CD4-positive, alpha-beta T cell treated with Interleukin-15 for 4 hours (primary cell): ENCODE results near the gene B4GALNT3.

Experiments used
- DNase-seq: peaks from one replicate; pipeline ENCODE4 v3.0.0-alpha.2; 2020; ENCODE audit warnings: low spot score

The B4GALNT3 gene

DNA sequence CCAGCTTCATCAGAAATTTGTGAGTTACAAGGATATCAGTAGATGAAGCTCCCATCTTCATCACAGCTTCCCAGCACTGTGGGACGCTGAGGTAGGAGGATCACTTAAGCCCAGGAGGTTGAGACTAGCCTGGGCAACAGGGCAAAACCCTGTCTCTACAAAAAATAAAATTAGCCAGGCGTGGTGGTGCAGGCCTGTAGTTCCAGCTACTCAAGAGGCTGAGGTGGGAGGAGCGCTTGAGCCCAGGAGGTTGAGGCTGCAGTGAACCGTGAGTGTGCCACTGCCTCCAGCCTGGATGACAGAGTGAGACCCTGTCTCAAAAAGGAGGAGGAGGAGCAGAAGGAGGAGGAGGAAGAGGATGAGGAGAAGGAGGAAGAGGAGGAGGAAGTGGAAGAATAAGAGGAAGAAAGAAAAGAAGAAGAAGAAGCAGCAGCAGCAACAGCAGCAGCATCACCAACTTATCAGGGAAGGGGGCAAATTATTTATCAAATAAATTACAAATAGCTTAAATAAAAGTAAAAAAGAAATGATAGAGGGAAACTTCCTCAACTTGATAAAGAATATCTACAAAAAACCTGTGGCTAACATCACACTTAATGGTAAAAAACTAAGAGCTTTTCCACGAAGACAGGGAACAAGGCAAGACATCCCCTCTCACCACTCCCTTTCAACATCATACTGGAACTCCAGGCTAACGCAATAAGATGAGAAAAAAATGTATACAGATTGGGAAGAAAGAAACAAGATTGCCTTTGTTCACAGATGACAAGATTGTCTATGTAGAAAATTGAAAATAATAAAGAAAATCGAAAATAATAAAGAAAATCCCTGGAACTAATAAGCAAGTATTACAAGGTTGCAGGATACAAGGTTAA is 133.9 kb downstream of the B4GALNT3 start:
- DNase-seq: no peak

DNA sequence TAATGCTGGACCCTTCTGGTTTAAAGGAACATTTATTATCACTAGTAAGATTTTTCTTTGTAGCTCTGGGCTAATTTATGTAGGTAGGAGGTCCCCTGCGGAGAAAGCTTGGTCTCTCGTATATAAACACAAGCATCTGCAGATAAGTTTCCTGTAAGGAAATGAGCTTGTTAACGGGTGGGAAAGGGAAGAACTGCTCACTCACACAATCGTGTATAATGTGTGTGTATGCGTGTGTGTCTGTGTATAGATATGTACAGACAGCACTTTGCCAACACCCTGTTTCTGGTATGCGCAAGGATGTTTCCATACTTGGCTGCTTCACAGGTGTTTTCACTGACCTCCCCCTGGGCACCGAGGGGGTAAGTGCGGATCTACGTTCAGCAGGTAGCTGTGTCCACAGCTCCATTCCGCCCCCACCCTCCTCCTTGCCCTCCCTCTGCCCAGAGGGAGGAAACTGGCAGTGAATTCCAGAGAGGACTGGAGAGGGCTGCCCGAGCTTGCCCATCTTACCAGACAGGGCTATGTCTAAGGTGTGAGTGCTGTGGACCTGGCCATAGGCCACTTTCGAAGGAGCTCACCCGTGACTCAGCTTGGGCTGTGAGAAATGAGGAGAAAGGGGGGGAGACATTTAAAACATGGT is 138.3 kb downstream of the B4GALNT3 start:
- DNase-seq: no peak

DNA sequence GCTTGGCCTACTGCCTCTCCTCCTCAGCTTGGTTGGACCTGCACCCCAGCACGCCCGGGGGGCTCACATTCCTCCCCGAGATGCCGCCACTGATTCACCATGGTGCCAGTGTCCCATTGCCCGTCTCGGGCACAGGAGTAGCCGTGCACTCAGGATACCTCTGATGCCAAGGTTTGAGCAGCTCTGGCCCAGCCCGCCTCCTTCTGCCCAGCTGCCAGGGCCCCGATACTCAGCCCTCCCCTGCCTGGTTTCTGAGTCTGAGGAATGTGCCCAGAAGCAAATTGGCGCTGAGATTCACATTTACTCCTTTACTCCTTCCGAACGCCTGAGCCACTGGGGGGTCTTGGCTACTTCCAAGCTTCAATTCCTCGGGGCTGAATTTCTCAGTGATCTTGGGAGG is 140.0 kb downstream of the B4GALNT3 start:
- no peak for DNase-seq

DNA sequence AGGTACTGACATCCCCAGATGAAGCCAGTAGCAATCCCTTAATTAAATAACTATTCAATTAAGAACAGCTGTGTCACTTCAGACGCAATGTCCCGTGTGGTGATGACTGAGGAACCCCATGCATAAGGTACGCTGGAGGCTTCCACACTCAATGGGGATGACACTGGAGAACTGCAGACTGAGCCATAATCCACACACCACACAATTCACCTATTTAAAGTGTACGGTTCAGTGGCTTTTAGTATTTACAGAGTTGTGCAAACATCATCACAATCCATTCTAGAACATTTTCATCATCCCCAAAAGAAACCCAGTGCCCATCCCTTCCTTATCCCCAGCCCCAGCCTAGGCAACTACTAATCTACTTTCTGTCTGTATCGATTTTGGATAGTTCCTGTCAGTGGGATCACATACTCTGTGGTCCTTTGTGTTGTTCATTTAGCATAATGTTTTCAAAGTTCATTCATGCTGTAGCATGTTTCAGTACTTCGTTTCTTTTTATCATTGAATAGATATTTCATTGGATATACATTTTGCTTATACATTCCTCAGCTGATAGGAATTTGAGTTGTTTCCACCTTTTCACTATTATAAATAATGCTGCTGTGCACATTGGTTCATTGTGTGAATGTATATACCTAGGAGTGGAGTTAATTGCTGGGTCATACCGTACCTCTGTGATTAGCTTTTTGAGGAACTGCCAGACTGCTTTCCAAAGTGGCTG is 142.4 kb downstream of the B4GALNT3 start:
- DNase-seq: no peak

DNA sequence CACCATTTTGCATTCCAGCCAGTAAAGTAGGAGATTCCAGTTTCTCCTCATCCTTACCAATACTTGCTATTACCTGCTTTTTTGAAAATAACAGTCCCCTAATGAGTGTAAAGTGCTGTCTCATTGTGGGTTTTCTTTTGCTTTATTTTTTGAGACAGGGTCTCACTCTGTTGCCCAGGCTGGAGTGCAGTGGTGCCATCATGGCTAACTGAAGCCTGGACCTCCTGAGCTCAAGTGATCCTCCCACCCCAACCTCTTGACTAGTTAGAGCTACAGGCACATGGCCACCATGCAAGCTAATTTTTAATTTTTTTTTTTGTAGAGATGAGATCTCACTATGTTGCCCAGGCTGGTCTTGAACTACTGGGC is 142.9 kb downstream of the B4GALNT3 start:
- DNase-seq: no peak

DNA sequence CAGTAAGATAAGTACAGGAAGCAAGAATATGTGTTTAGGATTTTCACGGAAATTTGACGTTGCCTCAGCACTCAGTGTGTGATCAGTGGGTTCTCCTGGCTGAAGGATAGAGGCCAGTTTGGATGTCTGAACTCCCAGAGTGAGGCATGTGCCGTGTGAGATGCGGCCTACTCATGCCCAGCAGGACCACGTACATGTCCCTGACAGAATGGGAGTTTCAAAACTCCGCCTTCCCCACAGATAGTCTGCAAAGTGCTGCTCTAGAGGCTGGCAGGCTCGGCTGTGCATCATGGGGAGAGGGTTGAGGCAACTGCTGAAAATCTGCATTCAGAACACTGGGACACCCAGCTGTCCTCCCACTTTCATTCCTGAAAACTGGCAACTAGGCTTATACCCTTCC is 145.2 kb downstream of the B4GALNT3 start:
- no peak for DNase-seq

DNA sequence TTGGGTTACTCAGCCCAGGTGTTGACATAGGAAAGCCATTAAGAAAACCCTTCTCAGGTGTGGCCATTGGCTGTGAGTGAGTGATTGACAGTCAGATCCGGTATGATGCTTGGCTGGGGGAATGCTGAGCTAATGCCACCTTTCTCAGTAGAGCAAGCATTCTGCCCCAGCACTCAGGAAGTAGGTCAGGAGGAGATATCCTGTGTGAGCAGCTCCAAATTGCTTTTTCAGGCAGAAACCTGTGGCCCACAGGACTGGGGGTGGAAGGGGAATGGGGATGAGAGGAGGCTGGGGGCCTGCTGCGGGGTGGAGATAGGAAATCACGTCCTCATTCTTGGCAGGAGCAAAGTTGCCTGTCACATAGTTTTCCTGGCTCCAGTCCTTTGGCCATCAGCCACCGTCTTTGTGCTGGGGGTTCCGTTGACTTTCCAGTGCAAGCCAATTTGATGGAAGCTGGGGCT is 147.8 kb downstream of the B4GALNT3 start:
- no peak for DNase-seq

DNA sequence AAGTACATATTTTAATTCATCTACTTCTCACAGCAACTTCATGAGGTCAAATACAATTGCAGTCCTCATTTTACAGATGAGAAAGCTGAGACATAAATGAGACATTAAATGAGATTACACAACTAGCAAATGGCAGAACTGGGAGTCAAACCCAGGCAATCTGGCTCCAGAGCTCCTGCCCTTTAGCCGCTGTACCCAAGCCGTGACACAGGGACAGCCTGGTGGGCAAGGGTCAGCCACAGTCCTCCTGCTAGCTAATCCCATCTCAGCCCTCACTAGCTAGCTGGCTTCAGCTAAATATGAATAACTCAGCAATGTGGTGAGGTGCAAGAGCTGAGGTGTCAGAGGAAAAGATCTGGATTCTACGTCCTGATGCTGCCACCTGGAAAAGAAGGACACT is 148.7 kb downstream of the B4GALNT3 start:
- DNase-seq: no peak

DNA sequence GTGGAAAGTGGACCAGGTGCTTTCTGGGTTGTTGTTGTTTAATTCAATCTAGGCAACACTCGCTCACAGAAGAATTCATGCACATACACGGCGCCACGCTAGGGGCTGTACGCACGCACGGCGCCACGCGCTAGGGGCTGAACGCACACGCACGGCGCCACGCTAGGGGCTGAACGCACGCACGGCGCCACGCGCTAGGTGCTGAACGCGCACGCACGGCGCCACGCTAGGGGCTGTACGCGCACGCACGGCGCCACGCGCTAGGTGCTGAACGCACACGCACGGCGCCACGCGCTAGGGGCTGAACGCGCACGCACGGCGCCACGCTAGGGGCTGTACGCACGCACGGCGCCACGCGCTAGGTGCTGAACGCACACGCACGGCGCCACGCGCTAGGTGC is 149.2 kb downstream of the B4GALNT3 start:
- no peak for DNase-seq

DNA sequence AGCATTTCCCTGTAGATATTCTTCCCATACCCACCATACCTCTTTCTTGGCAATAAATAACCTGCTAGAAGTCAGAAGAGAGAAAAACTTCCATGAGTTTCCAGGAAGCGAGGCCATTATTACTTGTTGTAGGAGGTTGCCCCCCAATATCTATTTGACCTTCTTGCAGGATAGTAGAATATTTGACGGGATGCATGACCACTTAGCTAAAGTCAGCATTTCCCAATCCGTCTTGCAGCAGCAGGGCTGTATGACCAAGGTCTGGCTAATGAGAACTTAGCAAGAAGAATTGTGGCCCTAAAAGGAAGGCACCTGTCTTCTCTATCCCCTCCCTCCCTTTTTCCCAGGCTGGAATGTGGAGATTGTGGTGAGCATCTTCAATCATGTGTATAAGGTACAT is 152.0 kb downstream of the B4GALNT3 start:
- no peak for DNase-seq

DNA sequence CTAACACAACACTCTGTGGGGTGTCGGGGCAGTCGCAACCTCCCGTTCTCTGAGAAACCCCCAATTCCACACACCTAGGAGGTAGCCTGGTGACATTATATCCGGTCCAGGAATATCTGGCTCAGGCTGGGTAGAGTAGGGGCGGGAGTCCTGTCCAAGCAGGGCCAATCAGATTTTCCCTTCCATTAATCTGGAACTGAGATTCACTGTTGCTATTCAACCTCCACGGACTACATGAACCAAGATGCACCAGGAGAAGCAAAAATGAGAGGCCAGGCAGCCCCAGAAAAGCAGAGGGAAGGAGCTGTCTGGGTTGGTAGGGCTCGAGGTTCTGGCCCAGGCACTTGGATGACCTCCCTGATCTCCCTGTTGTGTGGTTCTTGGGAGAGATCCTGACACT is 152.6 kb downstream of the B4GALNT3 start:
- DNase-seq: no peak

DNA sequence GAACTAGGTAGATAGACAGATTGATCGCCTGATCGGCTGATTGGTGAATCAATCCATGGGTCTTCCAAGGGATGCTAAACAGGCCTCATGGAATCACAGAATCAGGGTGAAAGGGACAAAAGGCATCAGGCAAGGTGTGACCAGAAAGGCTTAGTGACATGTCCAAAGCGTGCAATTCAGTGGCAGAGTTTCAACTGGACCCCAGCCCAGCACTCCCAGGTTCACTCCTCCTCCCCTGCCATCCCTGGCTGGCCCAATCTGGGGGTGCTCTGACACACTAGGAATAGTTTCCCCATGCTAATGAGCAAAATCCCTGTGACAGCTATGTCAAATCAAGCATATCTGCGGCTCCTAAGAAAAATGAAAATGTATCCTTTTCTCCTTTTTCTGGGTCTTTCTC is 153.1 kb downstream of the B4GALNT3 start:
- DNase-seq: no peak
